Sigmoid colon (tissue), 7 donors: Measurements from ENCODE around the gene DLG3. TPM values are rescaled to one million over a fixed set of nuclear protein-coding genes. Genes with fewer than 3 reads are reported as not detected.

Experiments
- DNase-seq: peaks from one replicate; pipeline ENCODE4 v3.0.0-alpha.2; 2019
- H3K27ac ChIP-seq, 4 donors: fragments of 200-600 bp; sonication (generic); one replicate each; pipeline ENCODE4 v1.5.1; 2016 to 2019; ENCODE audit warnings: mild to moderate bottlenecking in 1 of 4
- H3K27me3 ChIP-seq, 3 donors: fragments of 200-600 bp; sonication (generic); one replicate each; pipeline ENCODE4 v1.5.1; 2019; ENCODE audit warnings: mild to moderate bottlenecking in 1 of 3
- H3K36me3 ChIP-seq, 4 donors: fragments of 200-600 bp; sonication (generic); one replicate each; pipeline ENCODE4 v1.5.1; 2016 to 2019
- H3K4me1 ChIP-seq, 4 donors: fragments of 200-600 bp; sonication (generic); one replicate each; pipeline ENCODE4 v1.5.1; 2017 to 2019
- H3K4me3 ChIP-seq, 4 donors: fragments of 200-600 bp; sonication (generic); one replicate each; pipeline ENCODE4 v1.5.1; 2017 to 2019; ENCODE audit warnings: mild to moderate bottlenecking in 2 of 4, moderate library complexity in 1 of 4
- H3K9me3 ChIP-seq, 4 donors: fragments of 200-600 bp in 3 of 4; sonication (generic) in 3 of 4; one replicate each; pipeline versions ENCODE4 v1.5.1 to v1.6.1; 2013 to 2019
- CTCF ChIP-seq, 4 experiments: fragments of 450-650 bp in 3 of 4; fragments of 200-600 bp in 1 of 4; IDR thresholded peaks; one replicate each; pipeline ENCODE4 v1.5.1; 2016 to 2019; ENCODE audit warnings: antibody characterized with exemption in 4 of 4, mild to moderate bottlenecking in 3 of 4, moderate library complexity in 2 of 4
- EP300 ChIP-seq, 4 donors: sonication (generic); formaldehyde crosslinking; IDR thresholded peaks; one replicate each; pipeline ENCODE4 v1.6.1; 2017; ENCODE audit warnings: antibody characterized with exemption in 4 of 4
- POLR2A ChIP-seq, 2 donors: fragments of 450-650 bp; IDR thresholded peaks; one replicate each; pipeline ENCODE4 v1.6.1; 2016; ENCODE audit warnings: antibody characterized with exemption in 2 of 2, mild to moderate bottlenecking in 2 of 2, moderate library complexity in 2 of 2
- POLR2AphosphoS5 ChIP-seq, 4 donors: sonication (generic); formaldehyde crosslinking; IDR thresholded peaks; one replicate each; pipeline ENCODE4 v1.6.1; 2017; ENCODE audit warnings: antibody characterized with exemption in 4 of 4
- WGBS, 2 donors: extraction: QIAGEN DNeasy Blood & Tissue Kit; methylation state at CpG; one replicate each; pipeline ENCODE4 v1.1.7; 2013; 5-methylcytosine and 5-hydroxymethylcytosine counted together
- intact Hi-C: fragments of 100-400 bp; cut with DNase I; formaldehyde crosslinking; loops from one replicate; pipeline ENCODE4 v1.15.1; 2023
- polyA plus RNA-seq, 3 donors: library from polyadenylated mRNA; stranded (reverse); fragments of 200-250 nt; gene quantifications; one replicate each; pipeline ENCODE4 v1.2.3, GENCODE V29; 2013
- total RNA-seq, 4 donors: library from RNA; depleted of rRNA; stranded (reverse); fragments of >200 nt; gene quantifications; one replicate each; pipeline ENCODE4 v1.1.0, GENCODE V29; 2016
- donor health status: healthy with polysubstance abuse.
- donor health status: Bipolar disorder and iron deficiency.
- donor health status: healthy.

Gene DLG3
- total and polyA plus RNA-seq, 7 donors: 12.5 to 35.2 (median 24.0) TPM

DNA sequence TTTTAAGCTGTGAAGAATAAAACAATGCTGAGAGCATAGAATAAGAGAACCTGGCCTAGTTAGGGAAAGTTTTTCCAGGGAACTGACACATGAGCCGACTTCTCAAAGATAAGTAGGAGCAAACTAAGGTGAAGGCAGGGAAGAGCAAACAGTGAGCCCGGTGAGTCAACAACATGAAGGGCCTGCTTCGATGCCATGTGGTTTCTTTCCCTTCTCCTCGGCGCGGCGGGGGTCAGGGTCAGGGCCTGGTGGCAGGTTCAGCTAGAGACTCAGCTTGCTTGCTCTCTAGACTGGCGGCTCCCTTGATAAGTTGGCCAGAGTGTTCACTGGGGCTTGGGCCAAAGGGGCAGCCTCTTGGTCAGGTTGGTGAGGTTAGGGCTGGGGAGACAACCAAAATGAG, 81.1 kb downstream of the DLG3 start:
- Histone ChIP-seq H3K36me3 (no peaks in the 10 kb centered on the region), H3K4me1 (no peaks in the 10 kb centered on the region), H3K4me3 (no peak overlapping the region), H3K27me3 (no peaks in the 10 kb centered on the region), H3K27ac (no peak overlapping the region), H3K9me3 (no peaks in the 10 kb centered on the region)
- intact Hi-C loops: no loop called here
- TF ChIP-seq POLR2A (IDR thresholded peaks at IDR 0.05) (no peak), EP300 (IDR thresholded peaks at IDR 0.05) (no peak), POLR2AphosphoS5 (IDR thresholded peaks at IDR 0.05) (no peak), CTCF (IDR thresholded peaks at IDR 0.05) (no peak)
- WGBS, 2 donors: 27 to 73% methylated on average over 8 of the region's 8 CpGs
- DNase-seq: no peak

- no peak for TF ChIP-seq POLR2A (IDR thresholded peaks at IDR 0.05)
- no peak for TF ChIP-seq POLR2AphosphoS5 (IDR thresholded peaks at IDR 0.05)
- TF ChIP-seq EP300 (IDR thresholded peaks at IDR 0.05): no peak
Observed at GRCh38 chrX:70527053-70527452, 82.4 kb downstream of the DLG3 start.

DNA sequence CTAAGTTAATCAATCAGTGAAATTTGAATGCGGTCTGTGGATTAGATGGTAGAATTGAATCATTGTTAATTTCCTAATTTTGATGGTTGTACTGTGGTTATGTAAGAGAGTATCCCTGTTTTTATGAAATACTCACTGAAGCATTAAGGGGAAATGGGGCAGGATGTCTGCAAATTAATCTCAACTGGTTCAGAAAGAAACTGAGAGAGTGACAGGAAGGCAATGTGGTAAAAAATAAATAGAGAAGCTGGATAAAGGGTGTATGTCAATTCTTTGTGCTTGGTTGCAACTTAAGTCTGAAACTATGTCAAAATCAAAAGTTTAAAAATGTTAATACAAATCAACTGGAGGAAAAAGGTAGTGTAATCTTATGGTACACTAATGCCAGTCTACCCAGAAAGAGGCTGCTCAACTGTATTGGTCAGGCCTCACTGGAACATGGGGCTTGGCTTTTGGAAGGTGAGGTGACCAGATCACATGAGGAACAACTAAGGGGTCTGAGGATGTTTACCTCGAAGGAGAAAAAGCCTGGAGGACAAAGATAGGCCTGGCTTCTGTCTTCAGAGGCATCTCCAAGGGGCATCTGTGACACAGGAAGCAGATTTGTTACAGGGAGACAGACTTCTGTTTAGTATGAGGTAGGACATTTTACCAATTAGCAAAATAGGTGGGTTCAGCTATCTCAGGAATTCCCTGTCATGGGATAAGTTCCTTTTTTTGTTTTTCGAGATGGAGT, 83.1 kb downstream of the DLG3 start:
- H3K9me3 ChIP-seq: no peaks in the 10 kb centered on the region
- intact Hi-C loops: no loop called here
- WGBS, 2 donors: 52 to 82% methylated on average over 3 of the region's 3 CpGs
- H3K36me3 ChIP-seq: no peaks in the 10 kb centered on the region
- no peak overlapping the region for H3K27ac ChIP-seq
- no peak for DNase-seq
- H3K27me3 ChIP-seq: no peaks in the 10 kb centered on the region
- TF ChIP-seq POLR2A (IDR thresholded peaks at IDR 0.05) (no peak), CTCF (IDR thresholded peaks at IDR 0.05) (no peak), EP300 (IDR thresholded peaks at IDR 0.05) (no peak), POLR2AphosphoS5 (IDR thresholded peaks at IDR 0.05) (no peak)
- no peaks in the 10 kb centered on the region for H3K4me1 ChIP-seq
- H3K4me3 ChIP-seq: no peak overlapping the region

More at GRCh38 chrX:70527053-70527452, 82.4 kb downstream of the DLG3 start:
- Histone ChIP-seq H3K27ac (no peak overlapping the region), H3K4me3 (no peak overlapping the region), H3K36me3 (no peaks in the 10 kb centered on the region), H3K9me3 (no peaks in the 10 kb centered on the region), H3K27me3 (no peaks in the 10 kb centered on the region), H3K4me1 (no peaks in the 10 kb centered on the region)
- no peak for DNase-seq
- intact Hi-C loops: no loop called here

GRCh38 chrX:70535198-70535597, 90.6 kb downstream of the DLG3 start:
- Histone ChIP-seq H3K27me3 (no peaks in the 10 kb centered on the region), H3K4me1 (no peaks in the 10 kb centered on the region), H3K9me3 (no peaks in the 10 kb centered on the region), H3K27ac (no peak overlapping the region), H3K4me3 (no peak overlapping the region), H3K36me3 (no peaks in the 10 kb centered on the region)
- 24 to 76% methylated on average over 1 of the region's 1 CpG for WGBS, 2 donors
- no peak for DNase-seq
- intact Hi-C loops: no loop called here
- TF ChIP-seq EP300 (IDR thresholded peaks at IDR 0.05) (no peak), CTCF (IDR thresholded peaks at IDR 0.05) (no peak), POLR2A (IDR thresholded peaks at IDR 0.05) (no peak)

GRCh38 chrX:70549429-70549828, 104.8 kb downstream of the DLG3 start:
- H3K4me3 ChIP-seq: no peak overlapping the region
- H3K9me3 ChIP-seq: no peaks in the 10 kb centered on the region
- H3K36me3 ChIP-seq: no peaks in the 10 kb centered on the region
- no peak for TF ChIP-seq POLR2A (IDR thresholded peaks at IDR 0.05)
- no peak for TF ChIP-seq POLR2AphosphoS5 (IDR thresholded peaks at IDR 0.05)
- TF ChIP-seq CTCF (IDR thresholded peaks at IDR 0.05): no peak
- TF ChIP-seq EP300 (IDR thresholded peaks at IDR 0.05): no peak
- 69 to 87% methylated on average over 3 of the region's 3 CpGs for WGBS, 2 donors
- H3K4me1 ChIP-seq: no peaks in the 10 kb centered on the region
- intact Hi-C loops: no loop called here
- H3K27me3 ChIP-seq: no peaks in the 10 kb centered on the region
- no peak overlapping the region for H3K27ac ChIP-seq
- DNase-seq: no peak
